Gastrocnemius medialis (tissue), 4 donors: ENCODE results near the gene ZC3H18.

ENCODE experiments used
- CTCF ChIP-seq, 5 experiments: fragments of 450-650 bp in 3 of 5; fragments of 200-600 bp in 2 of 5; sonication (generic) in 2 of 5; IDR thresholded peaks in 4 of 5; conservative IDR thresholded peaks in 1 of 5; 1 replicate in 4 of 5; 2 replicates in 1 of 5; pipeline ENCODE4 v1.5.1; 2016 to 2019; ENCODE audit warnings: antibody characterized with exemption in 5 of 5, mild to moderate bottlenecking in 3 of 5, moderate library complexity in 3 of 5
- POLR2A ChIP-seq, 2 donors: fragments of 450-650 bp; IDR thresholded peaks; one replicate each; pipeline ENCODE4 v1.6.1; 2017; ENCODE audit warnings: antibody characterized with exemption in 2 of 2, mild to moderate bottlenecking in 2 of 2, moderate library complexity in 2 of 2

DNA sequence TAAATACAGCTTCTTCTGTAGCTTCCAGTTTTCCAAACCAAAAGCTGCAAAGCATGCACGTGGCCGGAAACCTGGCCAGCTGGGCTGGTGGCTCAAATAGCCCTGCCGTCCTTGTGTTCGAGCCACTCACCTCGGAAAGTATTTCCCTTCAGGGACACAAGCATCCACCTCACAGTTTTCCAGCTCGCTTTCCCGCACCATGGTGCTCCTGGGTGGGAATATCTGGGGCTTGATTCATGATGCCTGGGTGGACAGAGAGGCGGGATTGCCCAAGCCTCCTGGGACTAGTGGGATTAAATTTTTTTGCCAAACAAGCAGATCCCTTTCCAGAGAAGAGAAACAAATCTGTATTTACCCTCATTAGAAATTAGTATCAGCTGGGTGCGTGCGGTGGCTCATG lies 99.8 kb downstream of the ZC3H18 start:
- TF ChIP-seq POLR2A (IDR thresholded peaks at IDR 0.05) (no peak), CTCF (IDR thresholded peaks at IDR 0.05 in 4 of 5, conservative IDR thresholded peaks at IDR 0.05 in 1 of 5) (no peak)
